GM12878 (cell line): Measurements from ENCODE around the gene ZNF425. TPM values are rescaled to one million over a fixed set of nuclear protein-coding genes. Genes with fewer than 3 reads are reported as not detected.

Source experiments
- ATAC-seq: fragments of 200-7000 bp; cut with Tn5 transposase; 3 replicates; pipeline ENCODE4 v1.9.1; 2020; ENCODE audit warnings: mild to moderate bottlenecking, moderate library complexity
- BruUV-seq: library from RNA; stranded (reverse); fragments of 400-500 nt; replicated peaks from 2 replicates; lab custom pipeline; 2021; lab: Mats Ljungman, UMichigan
- CTCF ChIA-PET: fragments of 300-600 bp; sonication (Branson Sonifier 250); formaldehyde crosslinking; extraction: SDS; loops from one replicate; lab custom pipeline; 2021; ENCODE audit warnings: inconsistent platforms; lab: Yijun Ruan, JAX
- POLR2A ChIA-PET: fragments of 350-600 bp; formaldehyde crosslinking; extraction: SDS; loops from one replicate; lab custom pipeline; 2021; ENCODE audit warnings: inconsistent platforms; lab: Charles Lee
- RAD21 ChIA-PET: fragments of 300-600 bp; sonication (Branson Sonifier 250); formaldehyde crosslinking; loops from one replicate; lab custom pipeline; 2023; ENCODE audit warnings: antibody characterized with exemption; ENCODE audit not compliant: unreplicated experiment; lab: Charles Lee
- SMC1A ChIA-PET: fragments of 300-600 bp; sonication (Branson Sonifier 250); formaldehyde crosslinking; loops from one replicate; lab custom pipeline; 2023; ENCODE audit not compliant: unreplicated experiment, uncharacterized antibody; lab: Charles Lee
- DNase-seq: peaks from one replicate; pipeline ENCODE4 v3.0.0-alpha.2; 2011; ENCODE audit warnings: low read depth, low spot score
- FAIRE-seq: peaks from 3 replicates; lab custom pipeline; 2011; peaks lifted over from hg19 to GRCh38; lab: Jason Lieb, UNC
- H2AFZ ChIP-seq: 2 replicates; pipeline ENCODE4 v1.6.0; 2011; ENCODE audit warnings: low read depth, low read length, control low read depth; ENCODE audit not compliant: control insufficient read depth
- H3K27ac ChIP-seq: 2 replicates; pipeline ENCODE4 v1.5.1; 2011; ENCODE audit warnings: control low read depth; ENCODE audit not compliant: control insufficient read depth, insufficient read depth
- H3K27me3 ChIP-seq, 2 experiments: replicated peaks in 1 of 2; 2 replicates each; pipeline versions ENCODE4 v1.6.0 to v1.6.1; 2011; ENCODE audit warnings: low read length in 1 of 2; ENCODE audit not compliant: control insufficient read depth in 2 of 2, insufficient read depth in 2 of 2
- H3K36me3 ChIP-seq, 2 experiments: 2 replicates each; pipeline ENCODE4 v1.5.1; 2011; ENCODE audit warnings: low read length in 1 of 2; ENCODE audit not compliant: control insufficient read depth in 2 of 2, insufficient read depth in 2 of 2
- H3K4me1 ChIP-seq: 2 replicates; pipeline ENCODE4 v1.6.1; 2011; ENCODE audit warnings: mild to moderate bottlenecking, low read length, moderate library complexity, mixed read lengths; ENCODE audit not compliant: control insufficient read depth, insufficient read depth
- H3K4me2 ChIP-seq: 2 replicates; pipeline ENCODE4 v1.6.0; 2011; ENCODE audit warnings: control low read depth; ENCODE audit not compliant: control insufficient read depth, insufficient read depth
- H3K4me3 ChIP-seq: fragments of 200-600 bp; sonication (generic); 2 replicates; pipeline ENCODE4 v1.5.1; 2016
- H3K79me2 ChIP-seq: 2 replicates; pipeline ENCODE4 v1.6.0; 2011; ENCODE audit warnings: low read length; ENCODE audit not compliant: control insufficient read depth, insufficient read depth
- H3K9ac ChIP-seq: 2 replicates; pipeline ENCODE4 v1.8.0; 2011; ENCODE audit warnings: low read length, control low read depth, mixed read lengths; ENCODE audit not compliant: control insufficient read depth, insufficient read depth
- H3K9me3 ChIP-seq: replicated peaks from 3 replicates; pipeline ENCODE4 v1.5.1; 2011; ENCODE audit warnings: mild to moderate bottlenecking, low read length; ENCODE audit not compliant: control insufficient read depth, insufficient read depth
- H4K20me1 ChIP-seq: 2 replicates; pipeline ENCODE4 v1.6.0; 2011; ENCODE audit not compliant: control insufficient read depth, insufficient read depth
- CBX3 ChIP-seq: fragments of 200-600 bp; sonication (generic); IDR thresholded peaks from 2 replicates; pipeline ENCODE4 v1.6.1; 2016; ENCODE audit warnings: low read depth, borderline replicate concordance
- EZH2 ChIP-seq: IDR thresholded peaks from 2 replicates; pipeline ENCODE4 v1.6.1; 2012; ENCODE audit warnings: low read depth, mild to moderate bottlenecking, control low read depth, inconsistent platforms, low read length, borderline replicate concordance; ENCODE audit not compliant: control insufficient read depth
- FOS ChIP-seq: IDR thresholded peaks from 3 replicates; pipeline ENCODE4 v1.6.1; 2011; ENCODE audit warnings: borderline replicate concordance; ENCODE audit not compliant: insufficient read length; ENCODE audit errors: extremely low read depth
- HDGF ChIP-seq: fragments of 450-650 bp; IDR thresholded peaks from 2 replicates; pipeline ENCODE4 v1.6.1; 2016; ENCODE audit warnings: antibody characterized with exemption
- MAX ChIP-seq: IDR thresholded peaks from 2 replicates; pipeline ENCODE4 v1.6.1; 2012; ENCODE audit warnings: low read depth, low read length, improper control_type of control experiment
- NFYA ChIP-seq: IDR thresholded peaks from 2 replicates; pipeline ENCODE4 v1.6.1; 2011; ENCODE audit warnings: low read depth, mild to moderate bottlenecking, low read length, improper control_type of control experiment, borderline replicate concordance
- PAX5 ChIP-seq: IDR thresholded peaks from 2 replicates; pipeline ENCODE4 v1.6.1; 2011; ENCODE audit warnings: low read depth, low read length, borderline replicate concordance
- SMARCA5 ChIP-seq: fragments of 450-650 bp; IDR thresholded peaks from 2 replicates; pipeline ENCODE4 v1.6.1; 2017; ENCODE audit warnings: mild to moderate bottlenecking
- TBL1XR1 ChIP-seq: IDR thresholded peaks from 2 replicates; pipeline ENCODE4 v1.6.1; 2012; ENCODE audit warnings: low read depth, low read length, improper control_type of control experiment
- WGBS: methylation state at CpG from one replicate; pipeline ENCODE4 v1.1.6; 2016; ENCODE audit warnings: low lambda C conversion rate; ENCODE audit not compliant: insufficient replicate concordance, insufficient coverage; ENCODE audit errors: missing lambda C conversion rate; 5-methylcytosine and 5-hydroxymethylcytosine counted together
- in situ Hi-C: fragments of 300-500 bp; cut with MboI; formaldehyde crosslinking; loops from 9 replicates; pipeline ENCODE4 v1.14.3; 2018; ENCODE audit warnings: mixed read lengths
- intact Hi-C: fragments of 100-400 bp; cut with micrococcal nuclease; formaldehyde crosslinking; loops from one replicate; pipeline ENCODE4 v1.14.2; 2022; ENCODE audit not compliant: unreplicated experiment
- polyA plus RNA-seq, 11 experiments: library from polyadenylated mRNA; depleted of rRNA in 4 of 11; unstranded in 6 of 11; stranded (reverse) in 5 of 11; fragments of >200 nt; fragmentation: Nextera tagmentation in 4 of 11; fragmentation: Illumina TruSeq in 1 of 11; extraction: Ambion mirVana in 4 of 11; extraction: Trizol in 1 of 11; gene quantifications; 1 replicate in 1 of 11; 2 replicates in 10 of 11; pipeline versions ENCODE4 v1.2.1 to v1.2.3, GENCODE V29; 2011 to 2016; ENCODE audit warnings: inconsistent platforms in 2 of 11, missing spikeins in 2 of 11, low read depth in 1 of 11
- total RNA-seq, 4 experiments: library from RNA; depleted of rRNA in 3 of 4; stranded (reverse); fragments of >200 nt in 3 of 4; fragmentation: Illumina TruSeq in 1 of 4; extraction: Trizol in 1 of 4; gene quantifications; 2 replicates each; pipeline versions ENCODE4 v1.2.1 to v1.2.3, GENCODE V29; 2013 to 2021
- TF ChIP-seq, protein P1 (sequence below): IDR thresholded peaks from 2 replicates; pipeline ENCODE4 v1.6.1; 2012; ENCODE audit warnings: low read depth, low read length, improper control_type of control experiment
- TF ChIP-seq, protein P2 (sequence below): fragments of 150-350 bp; IDR thresholded peaks from 2 replicates; pipeline ENCODE4 v1.6.1; 2016; ENCODE audit warnings: low read depth, low read length

The ZNF425 gene
- total and polyA plus RNA-seq, 10 of the 15 experiments (the other 5 are each of a cell fraction or from before 2014, with no cell fraction given): 0.19 to 1.8 (median 0.91) TPM

DNA sequence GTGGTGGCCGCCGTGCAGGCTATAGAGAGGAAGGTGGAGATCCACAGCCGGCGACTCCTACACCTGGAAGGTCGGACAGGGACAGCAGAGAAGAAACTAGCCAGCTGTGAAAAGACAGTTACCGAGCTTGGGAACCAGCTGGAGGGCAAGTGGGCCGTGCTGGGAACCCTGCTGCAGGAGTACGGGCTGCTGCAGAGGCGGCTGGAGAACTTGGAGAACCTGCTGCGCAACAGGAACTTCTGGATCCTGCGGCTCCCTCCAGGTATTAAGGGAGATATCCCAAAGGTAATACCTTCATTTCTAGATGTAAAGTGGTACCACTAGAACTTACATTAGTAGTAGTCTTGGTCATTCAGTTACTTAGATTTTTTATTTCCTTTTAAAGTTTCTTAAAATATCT lies 27.9 kb upstream of the ZNF425 start:
- Histone ChIP-seq H4K20me1 (no peaks in the 10 kb centered on the region), H3K9me3 (no peaks in the 10 kb centered on the region), H3K4me2 (no peak overlapping the region), H3K36me3 (peaks cover 0 to 5% of the 10 kb centered on the region in 2 experiments; a peak in 3 of 4 replicates), H3K4me1 (no peaks in the 10 kb centered on the region), H3K27me3 (no peaks in the 10 kb centered on the region), H3K79me2 (peaks cover 25% of the 10 kb centered on the region), H3K4me3 (no peak overlapping the region), H3K27ac (no peak overlapping the region), H2AFZ (no peak overlapping the region), H3K9ac (no peak overlapping the region)
- RAD21 ChIA-PET: no interaction called here
- in situ Hi-C loops: no loop called here
- FAIRE-seq (no peak), DNase-seq (no peak), ATAC-seq (no peak)
- no TSS peak for BruUV-seq
- POLR2A ChIA-PET: interaction anchor here (0.6 kb wide), 1 partner anchor 447 kb away, joined by 3 read pairs; no protein-coding TSS in a partner anchor
- SMC1A ChIA-PET: no interaction called here
- CTCF ChIA-PET: no interaction called here
- 99% methylated on average over 11 of the region's 11 CpGs for WGBS
- TF ChIP-seq EZH2 (no peak), CBX3 (no peak), TBL1XR1 (no peak), PAX5 (no peak), FOS (no peak), NFYA (no peak), HDGF (no peak), MAX (no peak), SMARCA5 (no peak)
- TF ChIP-seq, protein P1, sequence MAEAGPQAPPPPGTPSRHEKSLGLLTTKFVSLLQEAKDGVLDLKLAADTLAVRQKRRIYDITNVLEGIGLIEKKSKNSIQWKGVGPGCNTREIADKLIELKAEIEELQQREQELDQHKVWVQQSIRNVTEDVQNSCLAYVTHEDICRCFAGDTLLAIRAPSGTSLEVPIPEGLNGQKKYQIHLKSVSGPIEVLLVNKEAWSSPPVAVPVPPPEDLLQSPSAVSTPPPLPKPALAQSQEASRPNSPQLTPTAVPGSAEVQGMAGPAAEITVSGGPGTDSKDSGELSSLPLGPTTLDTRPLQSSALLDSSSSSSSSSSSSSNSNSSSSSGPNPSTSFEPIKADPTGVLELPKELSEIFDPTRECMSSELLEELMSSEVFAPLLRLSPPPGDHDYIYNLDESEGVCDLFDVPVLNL: no peak
- TF ChIP-seq, protein P2, sequence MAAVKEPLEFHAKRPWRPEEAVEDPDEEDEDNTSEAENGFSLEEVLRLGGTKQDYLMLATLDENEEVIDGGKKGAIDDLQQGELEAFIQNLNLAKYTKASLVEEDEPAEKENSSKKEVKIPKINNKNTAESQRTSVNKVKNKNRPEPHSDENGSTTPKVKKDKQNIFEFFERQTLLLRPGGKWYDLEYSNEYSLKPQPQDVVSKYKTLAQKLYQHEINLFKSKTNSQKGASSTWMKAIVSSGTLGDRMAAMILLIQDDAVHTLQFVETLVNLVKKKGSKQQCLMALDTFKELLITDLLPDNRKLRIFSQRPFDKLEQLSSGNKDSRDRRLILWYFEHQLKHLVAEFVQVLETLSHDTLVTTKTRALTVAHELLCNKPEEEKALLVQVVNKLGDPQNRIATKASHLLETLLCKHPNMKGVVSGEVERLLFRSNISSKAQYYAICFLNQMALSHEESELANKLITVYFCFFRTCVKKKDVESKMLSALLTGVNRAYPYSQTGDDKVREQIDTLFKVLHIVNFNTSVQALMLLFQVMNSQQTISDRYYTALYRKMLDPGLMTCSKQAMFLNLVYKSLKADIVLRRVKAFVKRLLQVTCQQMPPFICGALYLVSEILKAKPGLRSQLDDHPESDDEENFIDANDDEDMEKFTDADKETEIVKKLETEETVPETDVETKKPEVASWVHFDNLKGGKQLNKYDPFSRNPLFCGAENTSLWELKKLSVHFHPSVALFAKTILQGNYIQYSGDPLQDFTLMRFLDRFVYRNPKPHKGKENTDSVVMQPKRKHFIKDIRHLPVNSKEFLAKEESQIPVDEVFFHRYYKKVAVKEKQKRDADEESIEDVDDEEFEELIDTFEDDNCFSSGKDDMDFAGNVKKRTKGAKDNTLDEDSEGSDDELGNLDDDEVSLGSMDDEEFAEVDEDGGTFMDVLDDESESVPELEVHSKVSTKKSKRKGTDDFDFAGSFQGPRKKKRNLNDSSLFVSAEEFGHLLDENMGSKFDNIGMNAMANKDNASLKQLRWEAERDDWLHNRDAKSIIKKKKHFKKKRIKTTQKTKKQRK: no peak
- intact Hi-C loops: no loop called here
